ENCODE results near the gene TMEM248.
"Not testable (repeated sequence)": the region's sequence is repeated elsewhere in the genome, so short reads cannot be mapped to it uniquely, and the experiment has no call there.

Gene TMEM248

GRCh38 chr7:66953044-66953427 lies 32.0 kb downstream of the TMEM248 start:
- peak overlapping the region; percentile 44 for H3K4me2 ChIP-seq (ENCODE audit: low read length)
- no peaks in the 10 kb centered on the region for H3K27me3 ChIP-seq (ENCODE audit: control insufficient read depth, insufficient read depth, low read length)
- peaks cover 77% of the 10 kb centered on the region for H3K36me3 ChIP-seq (ENCODE audit: insufficient read depth, low read length)
- H3K4me3 ChIP-seq (ENCODE audit: low read length) = no peak overlapping the region
- no peaks in the 10 kb centered on the region for H3K9me3 ChIP-seq (replicated peaks; ENCODE audit: low read length)
- peaks cover 30% of the 10 kb centered on the region for H3K4me1 ChIP-seq (ENCODE audit: control insufficient read depth, insufficient read depth, low read length)
- H3K9ac ChIP-seq (ENCODE audit: low read depth, low read length) = no peak overlapping the region

GRCh38 chr7:66957595-66958290 lies 36.7 kb downstream of the TMEM248 start:
- H3K9me3 ChIP-seq (replicated peaks; ENCODE audit: low read length) = no peaks in the 10 kb centered on the region
- peaks cover 3% of the 10 kb centered on the region for H3K4me1 ChIP-seq (ENCODE audit: control insufficient read depth, insufficient read depth, low read length)
- no peaks in the 10 kb centered on the region for H3K27me3 ChIP-seq (ENCODE audit: control insufficient read depth, insufficient read depth, low read length)
- H3K4me3 ChIP-seq (ENCODE audit: low read length) = no peak overlapping the region
- no peak overlapping the region for H3K9ac ChIP-seq (ENCODE audit: low read depth, low read length)
- H3K4me2 ChIP-seq (ENCODE audit: low read length) = no peak overlapping the region
- H3K36me3 ChIP-seq (ENCODE audit: insufficient read depth, low read length) = peaks cover 54% of the 10 kb centered on the region

GRCh38 chr7:66958538-66959350 lies 37.7 kb downstream of the TMEM248 start:
- Histone ChIP-seq H3K4me2 (ENCODE audit: low read length) (no peak overlapping the region), H3K27me3 (ENCODE audit: control insufficient read depth, insufficient read depth, low read length) (no peaks in the 10 kb centered on the region), H3K9me3 (replicated peaks; ENCODE audit: low read length) (no peaks in the 10 kb centered on the region), H3K9ac (ENCODE audit: low read depth, low read length) (no peak overlapping the region), H3K4me1 (ENCODE audit: control insufficient read depth, insufficient read depth, low read length) (no peaks in the 10 kb centered on the region), H3K4me3 (ENCODE audit: low read length) (no peak overlapping the region), H3K36me3 (ENCODE audit: insufficient read depth, low read length) (peaks cover 49% of the 10 kb centered on the region)

GRCh38 chr7:66960192-66960591 lies 39.2 kb downstream of the TMEM248 start:
- Histone ChIP-seq H3K9me3 (replicated peaks; ENCODE audit: low read length) (no peaks in the 10 kb centered on the region), H3K4me2 (ENCODE audit: low read length) (no peak overlapping the region), H3K4me3 (ENCODE audit: low read length) (no peak overlapping the region), H3K4me1 (ENCODE audit: control insufficient read depth, insufficient read depth, low read length) (no peaks in the 10 kb centered on the region), H3K9ac (ENCODE audit: low read depth, low read length) (no peak overlapping the region), H3K27me3 (ENCODE audit: control insufficient read depth, insufficient read depth, low read length) (no peaks in the 10 kb centered on the region), H3K36me3 (ENCODE audit: insufficient read depth, low read length) (peaks cover 40% of the 10 kb centered on the region)

- Histone ChIP-seq H3K4me1 (ENCODE audit: control insufficient read depth, insufficient read depth, low read length) (no peaks in the 10 kb centered on the region), H3K9ac (ENCODE audit: low read depth, low read length) (no peak overlapping the region), H3K36me3 (ENCODE audit: insufficient read depth, low read length) (peaks cover 31% of the 10 kb centered on the region), H3K9me3 (replicated peaks; ENCODE audit: low read length) (no peaks in the 10 kb centered on the region), H3K4me3 (ENCODE audit: low read length) (no peak overlapping the region), H3K27me3 (ENCODE audit: control insufficient read depth, insufficient read depth, low read length) (no peaks in the 10 kb centered on the region), H3K4me2 (ENCODE audit: low read length) (no peak overlapping the region)
Observed at GRCh38 chr7:66961096-66961495, 40.1 kb downstream of the TMEM248 start.

- Histone ChIP-seq H3K4me3 (ENCODE audit: low read length) (no peak overlapping the region), H3K4me2 (ENCODE audit: low read length) (no peak overlapping the region), H3K27me3 (ENCODE audit: control insufficient read depth, insufficient read depth, low read length) (no peaks in the 10 kb centered on the region), H3K9ac (ENCODE audit: low read depth, low read length) (no peak overlapping the region), H3K36me3 (ENCODE audit: insufficient read depth, low read length) (peaks cover 3% of the 10 kb centered on the region), H3K9me3 (replicated peaks; ENCODE audit: low read length) (no peaks in the 10 kb centered on the region), H3K4me1 (ENCODE audit: control insufficient read depth, insufficient read depth, low read length) (no peaks in the 10 kb centered on the region)
Observed at GRCh38 chr7:66964411-66964810, 43.4 kb downstream of the TMEM248 start.

GRCh38 chr7:66967029-66967428 lies 46.0 kb downstream of the TMEM248 start:
- Histone ChIP-seq H3K9me3 (replicated peaks; ENCODE audit: low read length) (no peaks in the 10 kb centered on the region), H3K4me3 (ENCODE audit: low read length) (no peak overlapping the region), H3K36me3 (ENCODE audit: insufficient read depth, low read length) (peaks cover 3% of the 10 kb centered on the region), H3K27me3 (ENCODE audit: control insufficient read depth, insufficient read depth, low read length) (no peaks in the 10 kb centered on the region), H3K4me2 (ENCODE audit: low read length) (no peak overlapping the region), H3K9ac (ENCODE audit: low read depth, low read length) (no peak overlapping the region), H3K4me1 (ENCODE audit: control insufficient read depth, insufficient read depth, low read length) (no peaks in the 10 kb centered on the region)

- not testable (repeated sequence) for H3K4me2 ChIP-seq (ENCODE audit: low read length)
Observed at GRCh38 chr7:66969001-66969400, 48.0 kb downstream of the TMEM248 start.

GRCh38 chr7:66970310-66970709 lies 49.3 kb downstream of the TMEM248 start:
- no peaks in the 10 kb centered on the region for H3K36me3 ChIP-seq (ENCODE audit: insufficient read depth, low read length)
- H3K27me3 ChIP-seq (ENCODE audit: control insufficient read depth, insufficient read depth, low read length) = no peaks in the 10 kb centered on the region
- H3K4me3 ChIP-seq (ENCODE audit: low read length) = no peak overlapping the region
- no peak overlapping the region for H3K9ac ChIP-seq (ENCODE audit: low read depth, low read length)
- H3K4me1 ChIP-seq (ENCODE audit: control insufficient read depth, insufficient read depth, low read length) = no peaks in the 10 kb centered on the region
- H3K4me2 ChIP-seq (ENCODE audit: low read length) = no peak overlapping the region
- no peaks in the 10 kb centered on the region for H3K9me3 ChIP-seq (replicated peaks; ENCODE audit: low read length)

More at GRCh38 chr7:66969001-66969400, 48.0 kb downstream of the TMEM248 start:
- H3K9me3 ChIP-seq (replicated peaks; ENCODE audit: low read length); H3K4me1 ChIP-seq (ENCODE audit: control insufficient read depth, insufficient read depth, low read length); H3K27me3 ChIP-seq (ENCODE audit: control insufficient read depth, insufficient read depth, low read length); H3K4me3 ChIP-seq (ENCODE audit: low read length); H3K9ac ChIP-seq (ENCODE audit: low read depth, low read length); H3K36me3 ChIP-seq (ENCODE audit: insufficient read depth, low read length): not testable (repeated sequence)

- no peaks in the 10 kb centered on the region for H3K36me3 ChIP-seq (ENCODE audit: insufficient read depth, low read length)
- H3K4me3 ChIP-seq (ENCODE audit: low read length) = no peak overlapping the region
- no peaks in the 10 kb centered on the region for H3K27me3 ChIP-seq (ENCODE audit: control insufficient read depth, insufficient read depth, low read length)
- H3K9ac ChIP-seq (ENCODE audit: low read depth, low read length) = no peak overlapping the region
- H3K9me3 ChIP-seq (replicated peaks; ENCODE audit: low read length) = no peaks in the 10 kb centered on the region
- H3K4me2 ChIP-seq (ENCODE audit: low read length) = no peak overlapping the region
- no peaks in the 10 kb centered on the region for H3K4me1 ChIP-seq (ENCODE audit: control insufficient read depth, insufficient read depth, low read length)
Observed at GRCh38 chr7:66974986-66975590, 54.1 kb downstream of the TMEM248 start.

GRCh38 chr7:66978312-66978711 lies 57.3 kb downstream of the TMEM248 start:
- not testable (repeated sequence) for H3K27me3 ChIP-seq (ENCODE audit: control insufficient read depth, insufficient read depth, low read length); H3K4me3 ChIP-seq (ENCODE audit: low read length); H3K36me3 ChIP-seq (ENCODE audit: insufficient read depth, low read length); H3K9me3 ChIP-seq (replicated peaks; ENCODE audit: low read length); H3K4me2 ChIP-seq (ENCODE audit: low read length); H3K4me1 ChIP-seq (ENCODE audit: control insufficient read depth, insufficient read depth, low read length); H3K9ac ChIP-seq (ENCODE audit: low read depth, low read length)

All from skeletal muscle satellite cell (primary cell).